WTC11 (cell line): ENCODE measurements around the gene MOSMO.

ENCODE experiments used
- ATF6 ChIP-seq: sonication (generic); formaldehyde crosslinking; IDR thresholded peaks from 2 replicates; pipeline ENCODE4 v1.8.1; 2023; ENCODE audit warnings: mild to moderate bottlenecking, missing genetic modification reagents
- CREB1 ChIP-seq: sonication (generic); formaldehyde crosslinking; IDR thresholded peaks from 2 replicates; pipeline ENCODE4 v1.8.0; 2023; ENCODE audit warnings: mild to moderate bottlenecking, missing genetic modification reagents
- CTCF ChIP-seq: fragments of 200-600 bp; IDR thresholded peaks from 2 replicates; pipeline ENCODE4 v1.8.0; 2022; ENCODE audit warnings: antibody characterized with exemption
- FOXJ3 ChIP-seq: sonication (generic); formaldehyde crosslinking; IDR thresholded peaks from 2 replicates; pipeline ENCODE4 v1.9.0; 2021; ENCODE audit warnings: missing genetic modification reagents, mild to moderate bottlenecking, borderline replicate concordance
- MAX ChIP-seq: sonication (generic); formaldehyde crosslinking; IDR thresholded peaks from 2 replicates; pipeline ENCODE4 v1.8.0; 2022; ENCODE audit warnings: mild to moderate bottlenecking, missing genetic modification reagents
- MLX ChIP-seq: sonication (generic); formaldehyde crosslinking; IDR thresholded peaks from 2 replicates; pipeline ENCODE4 v1.8.1; 2023; ENCODE audit warnings: mild to moderate bottlenecking, missing genetic modification reagents, moderate library complexity
- STAT6 ChIP-seq: sonication (generic); formaldehyde crosslinking; conservative IDR thresholded peaks from 2 replicates; pipeline ENCODE4 v1.8.1; 2023; ENCODE audit warnings: mild to moderate bottlenecking, low read depth, missing genetic modification reagents, moderate library complexity
- USF2 ChIP-seq: sonication (generic); formaldehyde crosslinking; IDR thresholded peaks from 2 replicates; pipeline ENCODE4 v1.8.1; 2023; ENCODE audit warnings: mild to moderate bottlenecking, missing genetic modification reagents, moderate library complexity
- ZBTB21 ChIP-seq: sonication (generic); formaldehyde crosslinking; IDR thresholded peaks from 2 replicates; pipeline ENCODE4 v1.8.1; 2023; ENCODE audit warnings: mild to moderate bottlenecking, missing genetic modification reagents, borderline replicate concordance
- ZNF416 ChIP-seq: fragments of 250-450 bp; sonication (Bioruptor Pico); IDR thresholded peaks from 2 replicates; pipeline ENCODE4 v1.9.0; 2021; ENCODE audit warnings: mild to moderate bottlenecking, inconsistent platforms
- ZNF512 ChIP-seq: sonication (generic); formaldehyde crosslinking; IDR thresholded peaks from 2 replicates; pipeline ENCODE4 v1.8.1; 2022; ENCODE audit warnings: missing genetic modification reagents, borderline replicate concordance

GRCh38 chr16:22035153-22035552 is 27.2 kb downstream of the MOSMO start:
- TF ChIP-seq ZNF416 (no peak), FOXJ3 (CRISPR knock-in tag) (no peak), CTCF (no peak), USF2 (no peak), ATF6 (CRISPR knock-in tag) (no peak), MLX (CRISPR knock-in tag) (no peak), MAX (CRISPR knock-in tag) (no peak), ZNF512 (no peak), STAT6 (CRISPR knock-in tag) (no peak), ZBTB21 (CRISPR knock-in tag) (no peak), CREB1 (no peak)
